HEK293T (cell line): Measurements from ENCODE around the gene PCP4.

ENCODE experiments used
- BHLHE40 ChIP-seq: fragments of 450-650 bp; IDR thresholded peaks from 2 replicates; pipeline ENCODE4 v1.6.1; 2016; ENCODE audit warnings: mild to moderate bottlenecking, moderate library complexity, borderline replicate concordance
- ELF4 ChIP-seq: fragments of 450-650 bp; IDR thresholded peaks from 2 replicates; pipeline ENCODE4 v1.6.1; 2017; ENCODE audit warnings: antibody characterized with exemption

DNA sequence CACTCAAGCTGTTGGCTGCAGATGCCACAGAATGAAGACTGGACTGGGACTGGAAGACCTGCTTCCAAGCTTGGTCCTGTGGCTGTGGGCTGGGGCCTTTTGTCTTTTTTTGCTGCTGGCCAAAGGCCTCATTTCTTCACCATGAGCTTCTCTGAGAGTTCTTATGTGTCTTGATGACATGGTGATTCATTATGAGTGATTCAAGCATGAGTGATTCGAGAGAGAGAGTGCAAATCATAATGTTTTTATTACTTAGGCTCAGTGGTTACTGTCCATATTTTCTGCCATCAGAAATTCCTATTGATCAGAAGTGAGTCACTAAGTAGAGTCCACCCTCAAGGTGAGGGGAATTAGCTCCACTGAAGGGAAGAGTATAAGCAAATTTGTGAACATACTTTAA is 94.0 kb downstream of the PCP4 start:
- no peak for TF ChIP-seq BHLHE40
- TF ChIP-seq ELF4 = no peak
